SU-DHL-6 (cell line): ENCODE measurements around the gene EOLA2.
"Not testable (repeated sequence)": the region's sequence is repeated elsewhere in the genome, so short reads cannot be mapped to it uniquely, and the experiment has no call there.

Experiments
- H2AFZ ChIP-seq: fragments of 200-600 bp; sonication (generic); 2 replicates; pipeline ENCODE4 v1.6.1; 2014; ENCODE audit warnings: low read depth, mild to moderate bottlenecking, moderate library complexity, mixed read lengths, antibody characterized with exemption, low read length; ENCODE audit not compliant: severe bottlenecking
- H3F3A ChIP-seq: fragments of 200-600 bp; shearing (Covaris generic); 2 replicates; pipeline ENCODE4 v1.6.0; 2016; ENCODE audit warnings: antibody characterized with exemption, mild to moderate bottlenecking; ENCODE audit not compliant: insufficient read depth
- H3K27ac ChIP-seq: fragments of 200-600 bp; sonication (generic); 2 replicates; pipeline ENCODE4 v1.5.1; 2016; ENCODE audit warnings: low read depth, mild to moderate bottlenecking, low read length, moderate library complexity, mixed read lengths
- H3K27me3 ChIP-seq: fragments of 200-600 bp; sonication (generic), shearing (Covaris generic); 2 replicates; pipeline ENCODE4 v1.6.0; 2014; ENCODE audit warnings: mild to moderate bottlenecking, low read length
- H3K36me3 ChIP-seq: fragments of 200-600 bp; sonication (generic); 2 replicates; pipeline ENCODE4 v1.6.1; 2014; ENCODE audit warnings: mild to moderate bottlenecking, low read length, mixed read lengths
- H3K4me2 ChIP-seq: fragments of 300-600, 200-600 bp; shearing (Covaris generic), sonication (generic); 2 replicates; pipeline ENCODE4 v1.6.0; 2014; ENCODE audit warnings: low read length, low read depth, mild to moderate bottlenecking; ENCODE audit not compliant: poor library complexity, severe bottlenecking
- H3K4me3 ChIP-seq: fragments of 200-600 bp; sonication (generic); 2 replicates; pipeline ENCODE4 v1.5.1; 2014; ENCODE audit warnings: antibody characterized with exemption, low read length, mild to moderate bottlenecking, mixed read lengths; ENCODE audit not compliant: insufficient read depth, poor library complexity, severe bottlenecking
- H3K79me2 ChIP-seq: fragments of 200-600 bp; sonication (generic); 2 replicates; pipeline ENCODE4 v1.6.1; 2014; ENCODE audit warnings: mild to moderate bottlenecking, low read length, moderate library complexity; ENCODE audit not compliant: insufficient read depth
- H3K9ac ChIP-seq: fragments of 200-600 bp; sonication (generic); 2 replicates; pipeline ENCODE4 v1.7.0; 2014; ENCODE audit warnings: mild to moderate bottlenecking, low read length
- H3K9me2 ChIP-seq: fragments of 200-600 bp; sonication (generic); replicated peaks from 2 replicates; pipeline ENCODE4 v1.6.1; 2014; ENCODE audit warnings: low read length; ENCODE audit not compliant: insufficient read depth
- H3K9me3 ChIP-seq: fragments of 200-600 bp; sonication (generic); 2 replicates; pipeline ENCODE4 v1.6.1; 2014; ENCODE audit warnings: low read length, mixed read lengths; ENCODE audit not compliant: insufficient read depth
- H4K20me1 ChIP-seq: fragments of 200-600 bp; sonication (generic); 2 replicates; pipeline ENCODE4 v1.6.1; 2014; ENCODE audit warnings: low read depth, mild to moderate bottlenecking, antibody characterized with exemption, low read length, moderate library complexity, mixed read lengths
- EZH2phosphoT487 ChIP-seq: fragments of 200-600 bp; sonication (generic), shearing (Covaris generic); conservative IDR thresholded peaks from 2 replicates; pipeline ENCODE4 v1.6.1; 2018; ENCODE audit warnings: mild to moderate bottlenecking, antibody characterized with exemption, low read length, moderate library complexity, mixed read lengths
- TF ChIP-seq, protein P1 (sequence below): fragments of 200-600 bp; sonication (generic); IDR thresholded peaks from one replicate; pipeline ENCODE4 v1.5.1; 2017; ENCODE audit warnings: antibody characterized with exemption, mild to moderate bottlenecking, low read length, moderate library complexity; ENCODE audit not compliant: insufficient read depth, poor library complexity, severe bottlenecking

EOLA2 gene

DNA sequence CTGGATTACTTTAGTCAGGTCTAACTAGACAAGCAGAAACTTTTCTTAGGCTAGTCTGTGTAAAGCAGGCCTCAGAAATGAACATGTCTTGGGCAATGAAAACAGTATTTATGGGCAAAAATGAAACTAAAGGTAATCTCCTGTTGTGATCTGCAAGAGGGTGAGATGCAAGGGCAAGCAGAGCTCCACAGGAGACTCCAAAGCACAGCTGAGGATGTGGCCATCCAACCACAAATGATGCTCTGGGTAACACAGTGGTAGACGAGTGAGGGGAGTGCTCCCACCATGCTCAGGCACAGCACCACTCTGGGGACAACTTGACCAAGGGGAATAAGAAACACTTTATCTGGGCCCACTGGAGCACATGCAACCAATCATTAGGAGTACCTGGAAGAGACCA is 9.7 kb downstream of the EOLA2 start:
- H3K27me3 ChIP-seq, H4K20me1 ChIP-seq, H3K4me2 ChIP-seq, H3K9ac ChIP-seq, H3K9me3 ChIP-seq, H3K4me3 ChIP-seq, H3K9me2 ChIP-seq, H3F3A ChIP-seq, H3K36me3 ChIP-seq, H2AFZ ChIP-seq, H3K79me2 ChIP-seq, H3K27ac ChIP-seq: not testable (repeated sequence)

DNA sequence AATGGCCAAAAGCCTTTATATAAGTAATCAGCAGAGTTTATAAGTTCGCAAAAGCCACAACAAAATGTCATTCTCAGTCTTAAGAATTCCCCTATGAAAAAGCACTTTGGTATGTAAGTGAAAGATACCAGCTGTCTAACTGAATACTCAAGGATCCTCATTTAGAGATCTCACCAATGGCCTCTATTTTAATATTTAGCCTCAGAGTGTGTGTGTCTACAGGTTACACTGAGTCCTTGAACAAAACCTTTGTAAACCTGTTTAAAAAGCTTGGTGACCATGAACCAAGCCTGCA is 10.4 kb downstream of the EOLA2 start:
- not testable (repeated sequence) for H3K36me3 ChIP-seq, H3K79me2 ChIP-seq, H3K27me3 ChIP-seq, H3K9me2 ChIP-seq, H3F3A ChIP-seq, H4K20me1 ChIP-seq, H3K9me3 ChIP-seq, H3K27ac ChIP-seq, H3K9ac ChIP-seq, H3K4me2 ChIP-seq, H3K4me3 ChIP-seq, H2AFZ ChIP-seq

DNA sequence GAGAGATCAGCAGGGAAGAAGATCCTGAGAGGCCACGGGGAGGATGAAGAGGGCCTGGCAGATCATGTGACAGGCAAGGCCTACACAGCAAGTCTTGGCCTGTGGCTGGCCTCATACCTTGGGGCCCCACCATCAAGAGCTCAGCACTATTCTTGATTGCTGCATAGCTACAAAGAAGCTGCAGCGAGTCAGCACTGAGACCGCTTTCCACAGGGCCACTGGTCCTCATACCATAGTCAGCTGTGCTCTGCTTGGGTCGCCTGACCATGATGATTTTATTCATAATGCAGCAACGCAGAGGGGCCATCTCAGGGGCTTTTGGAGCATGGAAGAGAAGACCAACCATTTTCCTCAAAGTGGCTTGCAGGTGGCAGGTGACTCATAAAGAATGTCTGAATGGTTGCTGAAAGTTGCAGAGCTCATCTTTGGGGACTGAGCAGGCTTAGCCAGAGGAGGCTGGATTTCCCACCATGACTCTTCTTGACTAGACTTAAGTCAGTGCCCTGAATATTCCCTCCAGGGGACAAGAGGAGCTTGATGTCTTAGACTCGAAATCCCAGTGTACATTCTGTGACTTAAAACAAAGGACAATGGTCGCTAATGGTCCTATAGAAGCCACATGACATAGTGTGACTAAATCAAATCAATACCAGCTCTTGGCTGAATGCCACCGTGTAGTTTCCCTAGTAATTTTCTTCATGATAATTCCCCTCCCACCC is 10.9 kb downstream of the EOLA2 start:
- not testable (repeated sequence) for H4K20me1 ChIP-seq, H3K4me2 ChIP-seq, H3K27ac ChIP-seq, H3K9ac ChIP-seq, H2AFZ ChIP-seq, H3K9me3 ChIP-seq, H3K27me3 ChIP-seq, H3K79me2 ChIP-seq, H3K4me3 ChIP-seq, H3F3A ChIP-seq, H3K9me2 ChIP-seq, H3K36me3 ChIP-seq

DNA sequence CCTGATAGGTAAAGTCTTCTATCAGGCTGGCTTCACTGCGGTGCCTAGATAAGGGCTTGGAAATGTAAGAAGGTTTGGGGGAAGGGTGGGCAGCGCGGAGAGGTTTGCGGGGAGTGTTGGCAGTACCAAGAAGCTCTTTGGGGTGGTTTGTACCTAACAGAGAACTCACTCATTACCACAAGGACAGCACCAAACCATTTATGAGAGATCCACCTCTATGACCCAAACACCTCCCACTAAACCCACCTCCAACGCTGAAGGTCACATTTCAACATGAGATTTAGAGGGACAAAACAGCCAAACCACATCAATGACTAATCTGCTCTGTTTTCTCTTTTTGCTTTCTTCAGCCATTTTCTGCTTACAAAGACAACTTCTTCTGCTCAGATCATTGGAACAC is 13.9 kb downstream of the EOLA2 start:
- not testable (repeated sequence) for H3F3A ChIP-seq, H3K36me3 ChIP-seq, H3K9me3 ChIP-seq, H3K9me2 ChIP-seq, H3K9ac ChIP-seq, H3K27me3 ChIP-seq, H3K79me2 ChIP-seq, H2AFZ ChIP-seq, H3K4me3 ChIP-seq, H3K4me2 ChIP-seq, H4K20me1 ChIP-seq, H3K27ac ChIP-seq

DNA sequence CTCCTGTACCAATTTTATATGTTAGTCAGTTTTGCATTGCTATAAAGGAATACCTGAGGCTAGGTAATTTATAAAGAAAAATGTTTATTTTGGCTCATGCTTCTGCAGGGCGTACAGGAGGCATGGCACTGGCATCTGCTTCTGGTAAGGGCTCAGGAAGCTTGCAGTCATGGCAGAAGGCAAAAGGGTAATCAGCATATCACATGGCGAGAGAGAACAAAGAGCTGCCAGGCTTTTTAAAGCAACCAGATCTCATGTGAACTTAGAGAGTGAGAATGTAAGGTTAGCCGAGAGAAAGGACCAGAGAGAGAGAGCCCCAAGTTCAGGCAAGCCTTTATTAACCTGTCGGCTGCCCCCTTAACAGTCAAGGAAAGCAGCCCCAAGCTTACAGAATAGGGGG is 14.5 kb downstream of the EOLA2 start:
- not testable (repeated sequence) for H4K20me1 ChIP-seq, H3K9me2 ChIP-seq, H3K27me3 ChIP-seq, H3K9ac ChIP-seq, H3K4me3 ChIP-seq, H3K27ac ChIP-seq, H3K4me2 ChIP-seq, H3K79me2 ChIP-seq, H3K9me3 ChIP-seq, H3K36me3 ChIP-seq, H2AFZ ChIP-seq, H3F3A ChIP-seq

DNA sequence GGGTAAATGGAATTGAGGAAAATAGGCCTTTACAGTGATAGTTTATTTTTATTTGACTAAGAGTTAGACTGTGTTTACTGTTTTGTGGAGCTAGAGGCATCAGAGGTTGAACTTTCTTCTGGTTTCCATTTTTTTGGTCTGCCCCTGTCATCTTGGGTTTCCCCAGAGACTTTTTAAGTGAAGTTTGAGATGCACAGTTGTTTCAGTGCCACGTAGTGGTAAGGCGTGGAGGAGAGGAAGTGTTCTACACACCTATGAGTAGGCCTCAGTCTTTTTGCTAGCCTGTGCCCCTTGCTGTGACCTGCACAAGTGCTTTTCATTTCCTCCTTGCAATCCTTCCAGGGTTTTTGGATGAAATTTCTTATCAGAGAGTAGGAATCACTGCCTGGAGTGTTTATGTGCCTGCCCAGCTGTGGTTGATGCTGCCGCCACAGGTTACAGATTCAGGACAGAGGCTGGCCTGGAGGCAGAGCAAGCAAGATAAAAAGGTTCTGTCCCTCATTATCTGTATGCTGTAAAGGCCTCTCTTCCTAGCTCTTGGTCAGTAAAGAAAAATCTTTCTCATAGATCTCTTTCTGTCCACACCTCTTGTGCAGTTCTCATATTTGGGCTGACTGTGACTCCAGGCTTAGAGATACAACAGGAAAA is 21.4 kb downstream of the EOLA2 start:
- Histone ChIP-seq H3K4me2 (no peak overlapping the region), H3K27ac (no peak overlapping the region), H3F3A (no peaks in the 10 kb centered on the region), H3K9ac (no peak overlapping the region), H3K4me3 (no peak overlapping the region), H2AFZ (no peak overlapping the region), H4K20me1 (no peaks in the 10 kb centered on the region), H3K9me3 (no peaks in the 10 kb centered on the region), H3K27me3 (no peaks in the 10 kb centered on the region), H3K9me2 (no peaks in the 10 kb centered on the region), H3K79me2 (no peaks in the 10 kb centered on the region), H3K36me3 (no peaks in the 10 kb centered on the region)
- TF ChIP-seq EZH2phosphoT487, result no peak
- TF ChIP-seq, protein P1, sequence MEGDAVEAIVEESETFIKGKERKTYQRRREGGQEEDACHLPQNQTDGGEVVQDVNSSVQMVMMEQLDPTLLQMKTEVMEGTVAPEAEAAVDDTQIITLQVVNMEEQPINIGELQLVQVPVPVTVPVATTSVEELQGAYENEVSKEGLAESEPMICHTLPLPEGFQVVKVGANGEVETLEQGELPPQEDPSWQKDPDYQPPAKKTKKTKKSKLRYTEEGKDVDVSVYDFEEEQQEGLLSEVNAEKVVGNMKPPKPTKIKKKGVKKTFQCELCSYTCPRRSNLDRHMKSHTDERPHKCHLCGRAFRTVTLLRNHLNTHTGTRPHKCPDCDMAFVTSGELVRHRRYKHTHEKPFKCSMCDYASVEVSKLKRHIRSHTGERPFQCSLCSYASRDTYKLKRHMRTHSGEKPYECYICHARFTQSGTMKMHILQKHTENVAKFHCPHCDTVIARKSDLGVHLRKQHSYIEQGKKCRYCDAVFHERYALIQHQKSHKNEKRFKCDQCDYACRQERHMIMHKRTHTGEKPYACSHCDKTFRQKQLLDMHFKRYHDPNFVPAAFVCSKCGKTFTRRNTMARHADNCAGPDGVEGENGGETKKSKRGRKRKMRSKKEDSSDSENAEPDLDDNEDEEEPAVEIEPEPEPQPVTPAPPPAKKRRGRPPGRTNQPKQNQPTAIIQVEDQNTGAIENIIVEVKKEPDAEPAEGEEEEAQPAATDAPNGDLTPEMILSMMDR, result no peak
